GM19372 (cell line): ENCODE measurements around the gene PIK3C2G.
"Not testable (repeated sequence)": the region's sequence is repeated elsewhere in the genome, so short reads cannot be mapped to it uniquely, and the experiment has no call there.

Source experiments
- ATAC-seq: cut with Tn5 transposase; IDR thresholded peaks from one replicate; pipeline ENCODE4 v1.9.1; 2021; ENCODE audit warnings: mild to moderate bottlenecking, low read depth, moderate library complexity; ENCODE audit not compliant: unreplicated experiment

The PIK3C2G gene

DNA sequence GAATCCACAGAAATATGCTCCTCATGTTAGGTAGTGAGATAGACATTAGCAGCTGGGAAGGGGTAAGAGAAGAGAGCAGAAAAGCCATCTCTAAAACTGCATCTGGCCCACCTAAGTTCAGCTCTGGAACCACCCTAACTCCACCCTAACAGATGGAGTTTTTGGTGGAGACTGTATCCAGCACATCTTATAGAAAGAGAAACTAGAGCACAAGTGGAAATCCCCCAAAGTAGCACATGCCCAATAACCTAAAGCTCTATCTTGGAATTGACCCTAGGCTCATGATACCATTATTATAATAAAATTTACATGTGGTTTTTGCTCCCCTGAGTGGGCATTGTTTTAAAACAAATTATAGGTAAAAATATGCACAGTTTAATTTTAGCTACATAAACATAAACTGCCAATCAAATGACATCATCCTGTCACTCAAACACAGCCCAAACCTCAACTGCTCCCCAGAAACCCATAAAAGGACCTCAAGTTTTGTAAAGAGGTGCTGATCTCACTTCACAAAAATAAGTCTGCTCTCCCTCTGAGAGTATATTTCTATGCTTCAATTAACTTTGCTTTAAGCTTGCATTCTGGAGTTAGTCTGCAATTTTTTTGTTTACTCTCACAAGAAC is 206.4 kb downstream of the PIK3C2G start:
- ATAC-seq, result no peak

DNA sequence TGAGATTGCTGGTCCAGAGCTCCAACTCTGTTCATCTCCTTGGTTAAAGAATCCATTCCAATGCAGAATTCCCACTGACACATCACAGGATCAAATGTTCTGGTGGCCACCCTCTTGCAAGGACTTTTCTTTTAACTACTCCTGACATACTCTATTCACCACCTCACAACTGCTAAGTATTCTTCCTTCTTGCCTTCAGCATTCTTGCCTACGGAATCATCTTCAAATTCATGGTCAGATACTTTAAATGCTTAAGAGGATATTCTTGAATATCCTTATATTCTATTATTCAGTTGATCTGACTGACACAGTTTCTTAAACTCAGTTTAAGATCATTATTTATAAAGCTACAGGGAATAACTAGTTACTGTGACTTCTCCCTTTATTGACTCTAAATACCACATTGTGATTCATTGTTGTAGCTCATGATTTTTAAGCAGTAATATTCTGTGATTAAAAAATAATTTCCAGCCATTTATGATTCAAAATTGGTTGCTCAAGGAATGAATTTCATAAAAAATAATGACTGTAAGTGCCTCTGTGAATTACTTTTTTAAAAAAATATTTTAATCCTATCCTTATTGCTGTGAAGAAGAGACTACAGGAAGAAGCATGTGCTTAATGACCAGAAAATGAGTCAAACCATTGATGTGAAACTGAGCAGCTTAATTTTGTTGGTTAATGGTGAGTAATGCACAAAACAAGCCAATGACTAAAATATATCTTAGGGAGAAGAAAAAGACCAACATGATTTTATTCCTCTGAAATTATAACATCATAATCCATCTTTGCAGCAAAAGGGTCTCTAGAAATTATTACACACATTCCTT is 207.1 kb downstream of the PIK3C2G start:
- no peak for ATAC-seq

DNA sequence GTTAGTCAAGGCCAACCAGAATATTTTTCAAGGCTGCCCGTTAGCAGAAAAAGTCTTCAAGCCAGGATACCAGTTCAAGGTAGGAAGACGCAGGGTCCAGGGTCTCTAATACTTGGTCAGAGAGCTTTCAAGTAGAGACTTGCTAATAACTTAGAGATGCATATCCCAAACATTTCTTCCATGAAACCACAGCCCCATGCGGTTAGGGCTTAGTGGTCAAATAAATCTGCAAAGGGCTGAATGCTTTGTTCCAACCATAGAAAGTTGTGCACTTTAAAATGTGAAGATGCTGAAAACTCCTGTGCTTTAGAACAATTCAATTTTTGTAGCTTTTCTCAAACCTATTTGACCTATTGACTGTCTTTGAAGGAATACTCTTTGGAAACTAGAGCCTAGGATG is 208.9 kb downstream of the PIK3C2G start:
- ATAC-seq, result no peak

DNA sequence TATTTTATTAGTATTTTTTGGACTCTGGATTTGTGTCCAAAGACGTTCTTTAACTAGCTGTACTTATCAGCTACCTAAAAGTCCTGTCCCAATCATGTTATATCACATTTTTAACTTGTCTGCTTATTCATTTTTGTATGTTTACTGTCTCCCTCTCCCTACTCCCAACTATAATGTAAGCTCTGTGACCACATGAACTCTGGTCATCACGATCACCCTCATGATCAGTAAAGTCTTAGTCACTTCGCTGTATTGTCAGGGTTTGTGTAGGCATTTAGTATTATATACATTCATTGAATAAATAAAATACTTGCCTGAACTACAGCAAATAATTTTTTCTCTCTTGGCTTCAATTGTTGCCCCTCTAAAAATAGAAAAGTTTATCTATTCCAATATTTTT is 211.0 kb downstream of the PIK3C2G start:
- no peak for ATAC-seq

DNA sequence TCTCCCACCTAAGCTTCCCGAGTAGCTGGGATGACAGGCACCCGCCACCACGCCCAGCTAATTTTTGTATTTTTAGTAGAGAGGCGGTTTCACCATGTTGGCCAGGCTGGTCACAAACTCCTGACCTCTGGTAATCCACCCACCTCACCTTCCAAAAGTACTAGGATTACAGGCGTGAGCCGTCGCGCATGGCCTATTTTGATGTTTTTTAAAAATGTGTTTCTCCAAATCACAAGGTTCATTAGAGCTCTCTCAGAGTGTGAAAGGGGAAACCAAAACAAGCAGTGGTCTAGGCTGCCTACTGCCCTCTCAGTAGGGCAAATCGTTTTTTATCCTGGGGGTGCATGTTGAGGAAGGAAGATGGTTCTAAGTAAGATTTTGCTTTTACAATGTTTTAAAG is 211.5 kb downstream of the PIK3C2G start:
- ATAC-seq, result no peak

DNA sequence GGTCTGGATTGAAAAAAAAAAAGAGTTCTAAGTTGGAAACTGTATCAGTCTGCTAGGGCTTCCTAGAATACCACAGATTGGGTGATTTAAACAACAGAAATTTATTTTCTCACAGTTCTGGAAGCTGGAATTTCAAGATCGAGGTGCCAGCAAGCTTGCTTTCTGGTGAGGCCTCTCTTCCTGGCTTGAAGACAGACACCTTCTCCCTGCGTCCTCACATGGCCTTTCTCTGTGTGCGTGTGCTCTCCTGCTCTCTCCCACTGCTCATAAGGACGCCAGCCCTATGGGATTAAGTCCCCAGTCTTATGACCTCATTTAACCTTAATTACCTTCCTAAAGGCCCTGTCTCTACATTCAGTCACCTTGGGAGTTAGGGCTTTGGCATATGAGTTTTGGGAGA is 215.5 kb downstream of the PIK3C2G start:
- no peak for ATAC-seq

DNA sequence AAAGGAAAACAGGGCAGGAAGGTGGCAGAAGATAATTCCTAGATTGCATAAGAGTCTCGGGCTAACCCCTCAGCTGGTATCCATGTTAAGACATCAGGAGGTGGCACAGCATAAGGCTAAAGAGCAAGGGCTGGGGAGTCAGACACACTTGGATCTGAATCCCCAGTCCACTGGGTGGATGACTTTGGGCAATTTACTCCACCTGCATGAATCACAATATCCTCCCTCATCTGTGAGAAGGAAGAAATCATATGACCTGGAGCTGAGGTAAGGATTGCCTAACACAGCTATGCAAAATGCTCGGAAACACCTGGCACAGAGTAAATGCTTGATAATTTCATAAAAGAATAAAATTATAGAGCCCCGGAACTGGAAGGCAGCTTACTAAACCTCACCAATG is 217.9 kb downstream of the PIK3C2G start:
- ATAC-seq, result no peak

DNA sequence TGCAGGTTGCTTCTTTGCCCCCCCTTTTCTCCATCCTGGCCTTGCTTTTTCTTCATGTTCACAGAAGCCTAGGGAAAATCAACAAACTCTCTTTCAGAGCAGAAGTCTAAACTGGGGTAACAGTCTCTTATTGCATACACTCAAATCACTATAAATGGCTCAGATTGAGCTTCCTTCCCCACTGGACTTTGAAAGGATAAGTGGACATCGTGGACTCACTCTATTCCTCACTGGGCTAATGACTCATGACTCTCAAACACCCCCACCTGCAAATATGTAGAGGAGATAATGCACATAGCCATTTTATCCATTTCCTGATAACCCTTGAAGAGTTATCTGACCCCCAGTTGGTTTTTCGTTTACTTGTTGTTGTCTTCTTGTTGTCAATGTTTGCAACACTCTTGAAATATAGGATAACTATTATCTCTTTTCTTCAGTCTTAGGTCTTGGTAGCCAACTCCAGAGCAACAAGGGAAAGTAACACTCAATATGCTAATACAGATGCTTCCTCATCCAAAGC is 221.3 kb downstream of the PIK3C2G start:
- no peak for ATAC-seq

DNA sequence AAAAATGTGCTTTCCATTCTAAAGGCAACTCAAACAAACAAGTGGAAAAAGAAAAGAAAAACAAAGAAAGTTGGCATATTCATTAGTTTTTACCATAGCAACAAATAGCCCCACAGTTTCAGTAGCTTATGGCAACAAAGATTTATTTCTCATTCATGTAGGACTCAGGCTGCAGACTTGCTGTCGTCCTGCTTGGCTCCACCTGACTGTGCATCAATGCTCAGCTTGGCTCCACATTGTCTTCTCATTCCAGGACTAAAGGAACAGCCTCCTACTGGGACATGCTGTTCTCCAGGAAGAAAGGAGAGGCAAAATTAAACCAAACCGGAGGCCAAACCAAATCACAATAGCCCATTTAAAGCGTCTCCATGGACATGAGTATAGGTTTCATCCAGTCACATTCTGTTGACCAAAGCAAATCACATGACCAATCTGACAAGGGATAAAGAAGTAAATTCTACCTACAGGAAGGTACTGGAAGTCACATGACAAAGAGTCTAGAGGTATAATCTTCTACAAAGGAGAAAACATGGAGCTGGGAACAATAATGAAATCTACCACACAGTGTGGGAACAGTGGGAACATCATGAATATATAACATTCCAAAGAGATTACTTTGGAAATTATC is 222.5 kb downstream of the PIK3C2G start:
- no peak for ATAC-seq

DNA sequence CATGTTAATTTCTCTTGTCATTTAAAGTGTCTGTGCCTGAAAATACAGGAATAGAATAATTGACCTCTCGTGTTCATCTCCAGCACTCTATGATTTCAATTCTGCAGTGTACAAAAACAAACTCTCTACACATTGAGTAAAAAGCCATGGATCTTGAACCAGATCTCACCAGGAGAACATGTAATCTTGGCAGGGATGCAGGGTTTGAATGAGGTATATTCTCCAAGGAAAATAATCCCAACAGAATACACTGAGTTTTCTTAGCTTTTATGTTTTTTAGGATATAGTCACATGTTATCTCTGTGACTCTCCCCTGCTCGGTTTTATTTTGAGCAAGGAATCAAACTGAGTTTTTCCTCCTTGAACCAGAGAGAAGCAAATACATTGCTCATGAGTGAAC is 224.7 kb downstream of the PIK3C2G start:
- ATAC-seq, result no peak

DNA sequence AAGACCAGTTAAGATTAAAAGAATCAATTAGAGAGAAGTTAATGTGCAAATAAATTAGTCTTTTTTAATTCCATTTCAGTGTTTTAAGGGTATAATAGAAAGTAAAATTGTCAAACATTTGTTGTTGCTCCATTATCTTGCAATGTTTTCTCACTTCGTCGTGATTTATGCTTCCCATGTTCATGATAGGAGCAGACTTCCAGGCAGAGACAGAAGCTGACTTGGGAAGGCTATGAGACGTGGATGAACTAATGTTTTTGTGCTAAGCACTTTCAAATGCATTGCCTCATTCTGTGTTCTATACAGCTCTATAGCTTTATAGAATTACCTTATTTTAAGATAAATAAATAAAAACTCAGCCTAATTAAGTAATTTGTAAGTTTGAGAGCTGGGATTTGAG is 226.2 kb downstream of the PIK3C2G start:
- no peak for ATAC-seq

DNA sequence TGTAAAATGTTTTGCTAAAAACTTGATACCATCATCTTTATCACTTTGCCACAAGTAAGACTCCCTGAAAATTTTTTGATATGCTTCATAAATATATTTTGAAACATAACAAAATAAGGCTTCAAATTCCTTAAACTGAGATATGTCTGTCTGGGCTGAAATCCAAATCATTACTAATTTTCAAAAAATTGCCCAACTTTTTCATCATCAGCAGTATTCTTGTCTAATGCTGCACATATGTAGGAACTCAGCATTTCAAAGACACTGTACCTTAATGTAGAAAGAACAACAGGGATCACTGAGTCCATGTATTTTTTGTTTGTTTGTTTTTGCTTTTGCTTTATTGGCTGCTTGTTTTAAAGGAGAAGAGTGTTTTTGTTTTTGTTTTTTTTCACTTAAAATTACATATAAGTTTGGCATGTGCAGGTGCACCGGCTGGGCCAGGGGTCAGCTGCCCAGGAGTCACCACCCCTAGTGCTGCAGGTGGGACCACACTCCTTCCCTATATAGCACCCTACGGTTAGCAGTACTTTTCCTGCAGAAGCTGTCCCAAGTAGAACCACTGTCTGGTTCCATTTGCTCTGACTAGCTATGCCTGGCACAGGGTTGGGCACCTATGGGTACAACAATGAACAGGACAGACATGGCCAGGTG is 231.2 kb downstream of the PIK3C2G start:
- no peak for ATAC-seq

DNA sequence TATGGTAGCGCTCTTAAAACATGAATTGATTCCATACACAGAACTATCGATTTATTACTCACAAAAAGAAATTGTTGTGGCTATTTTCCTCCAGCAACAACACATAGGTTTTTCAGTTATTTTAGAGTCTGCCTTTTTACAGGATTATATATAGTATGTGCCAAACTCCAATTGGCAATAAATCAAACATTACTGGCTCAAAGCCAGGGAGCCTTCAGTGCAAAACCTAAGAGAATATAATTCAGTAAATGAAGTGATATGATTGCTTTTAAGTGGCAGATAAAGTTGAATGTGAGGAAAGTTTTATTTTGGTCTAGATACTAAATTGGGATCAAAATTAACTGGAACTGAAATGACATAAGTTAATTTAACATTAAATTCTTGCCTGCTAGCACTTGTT is 234.8 kb downstream of the PIK3C2G start:
- ATAC-seq, result no peak

DNA sequence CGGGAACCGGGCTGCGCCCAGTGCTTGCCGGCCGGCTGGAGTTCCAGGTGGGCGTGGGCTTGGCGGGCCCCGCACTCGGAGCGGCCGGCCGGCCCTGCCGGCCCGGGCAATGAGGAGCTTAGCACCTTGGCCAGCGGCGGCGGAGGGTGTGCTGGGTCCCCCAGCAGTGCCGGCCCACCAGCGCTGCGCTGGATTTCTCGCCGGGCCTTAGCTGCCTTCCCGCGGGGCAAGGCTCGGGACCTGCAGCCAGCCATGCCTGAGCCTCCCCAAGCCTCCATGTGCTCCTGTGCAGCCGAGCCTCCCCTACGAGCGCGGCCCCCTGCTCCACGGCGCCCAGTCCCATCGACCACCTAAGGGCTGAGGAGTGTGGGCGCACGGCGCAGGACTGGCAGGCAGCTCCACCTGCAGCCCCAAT is 238.8 kb downstream of the PIK3C2G start:
- not testable (repeated sequence) for ATAC-seq

DNA sequence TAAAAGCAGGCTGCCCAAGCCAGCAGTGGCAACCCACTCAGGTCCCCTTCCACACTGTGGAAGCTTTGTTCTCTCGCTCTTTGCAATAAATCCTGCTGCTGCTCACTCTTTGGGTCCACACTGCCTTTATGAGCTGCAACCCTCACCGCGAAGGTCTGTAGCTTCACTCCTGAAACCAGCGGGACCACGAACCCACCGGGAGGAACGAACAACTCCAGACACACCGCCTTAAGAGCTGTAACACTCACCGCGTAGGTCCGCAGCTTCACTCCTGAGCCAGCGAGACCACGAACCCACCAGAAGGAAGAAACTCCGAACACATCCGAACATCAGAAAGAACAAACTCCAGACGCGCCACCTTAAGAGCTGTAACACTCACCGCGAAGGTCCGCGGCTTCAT is 239.4 kb downstream of the PIK3C2G start:
- ATAC-seq, result not testable (repeated sequence)

DNA sequence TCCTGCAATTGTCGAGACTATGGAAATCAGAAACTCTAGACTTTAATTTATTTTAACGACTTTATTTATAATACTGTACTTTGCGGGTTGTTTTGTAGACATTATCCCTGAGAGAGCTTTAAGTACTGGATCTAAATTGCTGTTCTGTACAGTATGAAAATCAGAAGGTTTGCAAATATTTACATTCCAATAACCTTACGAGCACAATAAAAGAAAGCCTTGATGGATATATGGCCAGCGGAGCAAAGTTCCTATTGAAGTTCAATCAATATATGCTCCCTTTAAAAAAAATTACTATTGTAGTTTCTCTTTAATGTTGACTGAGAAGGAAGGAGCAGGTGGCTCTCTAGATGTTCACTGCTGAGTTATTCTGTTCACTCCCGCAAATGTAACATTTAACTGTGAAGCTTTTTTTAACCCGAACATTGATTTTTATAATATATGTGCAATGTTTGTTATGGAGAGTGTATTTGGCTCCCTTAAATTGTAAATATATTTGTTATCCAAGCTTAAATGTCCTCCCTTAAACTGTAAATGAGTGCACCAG is 241.2 kb downstream of the PIK3C2G start:
- no peak for ATAC-seq

DNA sequence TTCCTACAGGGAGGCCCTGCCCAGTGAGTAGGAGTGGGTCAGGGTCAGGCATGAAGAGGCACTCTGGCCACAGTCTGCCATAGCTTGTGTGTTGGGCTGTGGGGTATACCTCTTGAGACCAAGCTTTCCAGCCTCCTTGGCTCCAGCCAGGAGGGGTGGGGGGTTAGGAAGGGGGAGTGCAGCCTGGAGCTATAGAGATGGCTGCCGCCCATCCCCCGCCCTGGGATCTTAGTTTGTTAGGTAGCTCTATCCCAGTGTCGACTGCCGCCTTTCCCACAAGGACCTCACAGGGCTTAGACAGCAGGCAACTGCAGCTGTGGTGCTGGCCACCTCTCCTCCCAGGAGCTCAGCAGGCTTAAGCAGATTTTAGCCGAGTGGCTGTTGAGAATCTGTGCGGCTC is 260.1 kb downstream of the PIK3C2G start:
- no peak for ATAC-seq

DNA sequence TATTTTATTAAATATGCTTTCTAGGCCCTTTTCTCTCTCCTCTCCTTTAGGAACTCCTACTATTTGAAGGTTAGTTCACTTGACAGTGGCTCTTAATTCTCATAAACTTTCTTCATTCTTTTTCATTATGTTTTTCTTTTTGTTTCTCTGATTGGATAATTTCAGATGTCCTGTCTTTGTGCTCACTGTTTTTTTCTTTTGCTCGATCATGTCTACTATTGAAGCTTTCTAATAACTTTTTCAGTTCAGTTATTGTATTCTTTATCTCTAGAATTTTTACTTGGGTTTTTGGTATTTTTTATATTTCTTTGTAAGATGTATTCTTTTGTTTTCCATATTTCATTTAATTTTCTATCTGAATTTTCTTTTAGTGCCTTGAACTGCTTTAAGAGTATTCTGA is 261.5 kb downstream of the PIK3C2G start:
- no peak for ATAC-seq

DNA sequence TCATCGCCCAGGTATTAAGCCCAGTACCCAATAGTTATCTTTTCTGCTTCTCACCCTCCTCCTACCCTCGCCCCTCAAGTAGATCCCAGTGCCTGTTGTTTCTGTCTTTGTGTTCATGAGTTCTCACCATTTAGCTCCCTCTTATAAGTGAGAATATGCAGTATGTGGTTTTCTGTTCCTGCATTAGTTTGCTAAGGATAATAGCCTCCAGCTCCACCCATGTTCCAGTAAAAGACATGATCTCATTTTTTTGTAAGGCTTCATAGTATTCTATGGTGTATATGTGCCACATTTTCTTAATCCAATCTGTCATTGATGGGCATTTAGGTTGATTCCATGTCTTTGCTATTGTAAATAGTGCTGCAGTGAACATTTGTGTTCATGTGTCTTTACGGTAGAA is 281.2 kb downstream of the PIK3C2G start:
- not testable (repeated sequence) for ATAC-seq

DNA sequence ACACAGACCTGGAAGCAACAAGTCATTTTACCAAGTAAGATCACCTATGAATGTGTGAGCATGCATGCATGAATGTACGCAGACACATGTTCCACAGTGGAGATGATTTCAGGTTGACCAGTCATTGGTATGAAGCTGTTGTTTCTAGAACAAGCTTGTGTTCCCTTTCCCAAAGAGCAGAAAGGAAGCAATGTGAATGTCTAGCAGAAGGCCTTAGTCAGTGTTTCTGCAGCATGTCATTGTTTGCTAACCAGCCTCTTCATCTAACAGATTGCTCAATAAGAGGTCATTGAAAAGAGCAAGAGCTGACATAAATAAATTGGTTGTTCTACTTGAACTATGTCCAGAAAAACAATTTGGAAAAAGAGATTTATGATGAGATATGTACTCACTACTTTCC is 285.1 kb downstream of the PIK3C2G start:
- ATAC-seq, result no peak

DNA sequence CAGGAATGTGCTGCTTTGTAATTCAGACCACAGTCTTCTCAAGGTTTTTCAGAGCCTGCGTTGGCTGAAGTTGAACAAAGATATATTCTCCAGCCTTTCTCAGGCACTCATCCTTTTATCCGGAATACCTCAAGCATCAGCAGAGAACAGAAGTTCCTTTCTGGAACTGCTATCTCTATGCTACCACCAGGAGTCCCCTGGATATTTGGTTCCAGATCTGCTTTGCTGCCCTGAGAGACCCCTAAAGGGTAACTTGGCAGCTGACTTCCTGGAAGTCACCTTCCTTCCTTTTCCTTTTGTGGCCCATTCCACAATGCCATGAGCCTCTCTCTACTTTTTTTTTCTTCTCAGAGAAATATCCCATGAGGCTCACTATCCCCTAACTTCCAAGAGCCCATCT is 288.3 kb downstream of the PIK3C2G start:
- no peak for ATAC-seq
